ENCODE results near the gene DCAF7. TPM values are rescaled to one million over a fixed set of nuclear protein-coding genes. Genes with fewer than 3 reads are reported as not detected.

Gene DCAF7
- total RNA-seq, 2 donors from 2014 or later = 96.0 to 114 TPM

DNA sequence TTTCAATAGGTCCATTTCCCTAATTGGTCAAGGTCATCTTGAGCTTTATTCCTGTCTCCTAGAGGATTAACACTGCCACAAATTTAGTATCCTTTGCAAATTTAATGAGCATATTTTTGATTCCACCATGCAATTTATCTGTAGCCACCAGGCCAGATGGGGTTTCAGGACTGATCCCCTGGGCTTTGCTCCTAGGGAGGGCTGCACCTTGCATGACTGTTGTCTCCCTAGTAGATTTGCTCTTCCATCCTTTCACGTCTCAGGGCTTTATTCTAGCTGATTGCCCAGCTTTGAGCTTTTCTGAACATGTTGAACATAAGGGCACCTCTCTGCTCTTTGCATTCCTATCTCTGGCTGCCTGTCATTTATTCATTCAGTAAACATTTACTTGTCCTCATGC, 34.9 kb upstream of the DCAF7 start:
- Mint-ChIP-seq H3K27me3 (ENCODE audit: insufficient read depth) (peaks cover 8% of the 10 kb centered on the region), H3K36me3 (ENCODE audit: low read depth) (no peaks in the 10 kb centered on the region), H3K4me3 (no peak overlapping the region), H3K9me3 (no peaks in the 10 kb centered on the region), H3K4me1 (peaks cover 2% of the 10 kb centered on the region), H3K27ac (no peak overlapping the region)
- Histone ChIP-seq H3K9me3 (ENCODE audit: control insufficient read depth, low read length) (no peaks in the 10 kb centered on the region), H3K36me3 (ENCODE audit: control insufficient read depth, insufficient read depth, low read length) (no peaks in the 10 kb centered on the region), H3K4me1 (ENCODE audit: control insufficient read depth, insufficient read depth, low read length) (no peaks in the 10 kb centered on the region), H3K27me3 (ENCODE audit: control insufficient read depth, insufficient read depth, low read length, poor library complexity, severe bottlenecking) (peaks cover 23% of the 10 kb centered on the region), H3K27ac (ENCODE audit: low read depth, low read length) (no peak overlapping the region), H3K4me3 (ENCODE audit: low read length) (no peak overlapping the region), H3K9ac (ENCODE audit: extremely low read depth, low read length, poor library complexity, severe bottlenecking) (no peak overlapping the region)
- no peak for DNase-seq
- WGBS, 2 experiments (ENCODE audit: insufficient coverage in 1 of 2, insufficient read length in 1 of 2) = 87 to 89% methylated on average over 1 of the region's 1 CpG
- TF ChIP-seq, protein P1, sequence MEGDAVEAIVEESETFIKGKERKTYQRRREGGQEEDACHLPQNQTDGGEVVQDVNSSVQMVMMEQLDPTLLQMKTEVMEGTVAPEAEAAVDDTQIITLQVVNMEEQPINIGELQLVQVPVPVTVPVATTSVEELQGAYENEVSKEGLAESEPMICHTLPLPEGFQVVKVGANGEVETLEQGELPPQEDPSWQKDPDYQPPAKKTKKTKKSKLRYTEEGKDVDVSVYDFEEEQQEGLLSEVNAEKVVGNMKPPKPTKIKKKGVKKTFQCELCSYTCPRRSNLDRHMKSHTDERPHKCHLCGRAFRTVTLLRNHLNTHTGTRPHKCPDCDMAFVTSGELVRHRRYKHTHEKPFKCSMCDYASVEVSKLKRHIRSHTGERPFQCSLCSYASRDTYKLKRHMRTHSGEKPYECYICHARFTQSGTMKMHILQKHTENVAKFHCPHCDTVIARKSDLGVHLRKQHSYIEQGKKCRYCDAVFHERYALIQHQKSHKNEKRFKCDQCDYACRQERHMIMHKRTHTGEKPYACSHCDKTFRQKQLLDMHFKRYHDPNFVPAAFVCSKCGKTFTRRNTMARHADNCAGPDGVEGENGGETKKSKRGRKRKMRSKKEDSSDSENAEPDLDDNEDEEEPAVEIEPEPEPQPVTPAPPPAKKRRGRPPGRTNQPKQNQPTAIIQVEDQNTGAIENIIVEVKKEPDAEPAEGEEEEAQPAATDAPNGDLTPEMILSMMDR (conservative IDR thresholded peaks at IDR 0.05) = no peak

DNA sequence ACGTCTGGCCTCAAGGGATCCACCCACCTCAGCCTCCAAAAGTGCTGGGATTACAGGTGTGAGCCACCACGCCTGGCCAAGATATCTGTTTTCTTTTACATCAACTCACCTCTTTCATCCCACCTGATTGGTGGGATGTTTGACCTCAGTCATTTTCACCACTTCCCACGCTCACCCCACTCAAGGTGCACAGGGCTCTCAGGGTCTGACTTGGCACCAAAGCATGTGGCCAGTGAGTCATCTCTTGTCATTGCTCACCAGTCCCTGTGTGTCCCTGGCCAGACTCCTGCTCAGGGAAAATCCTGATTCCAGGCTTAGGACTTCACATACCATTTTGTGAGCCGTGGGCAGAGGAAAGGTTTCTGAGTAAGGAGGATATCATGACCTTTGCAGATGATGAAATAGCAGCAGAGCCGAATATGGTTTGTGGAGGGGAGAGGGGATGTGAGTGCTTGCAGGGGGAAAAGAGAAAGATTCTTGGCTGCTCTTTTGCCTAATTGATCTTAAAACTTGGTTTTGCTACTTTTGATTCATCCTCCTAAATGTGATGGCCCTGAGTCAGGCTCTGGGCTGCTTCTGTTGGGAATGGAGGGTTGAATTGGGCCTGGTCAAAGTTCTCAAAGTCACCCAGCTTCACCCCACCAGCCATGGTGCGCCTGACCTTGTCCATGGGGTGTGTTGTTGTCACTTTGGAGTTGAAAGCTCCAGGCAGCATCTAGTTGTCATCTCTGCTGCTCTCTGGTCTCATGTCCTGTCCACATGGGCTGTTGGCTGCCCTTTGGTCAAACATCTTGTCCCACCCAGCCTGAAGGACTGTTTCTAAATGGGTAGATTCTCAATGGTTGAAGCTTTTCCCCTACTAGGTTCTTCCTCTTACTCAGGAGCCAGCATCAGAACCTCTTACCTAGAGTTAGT, 33.1 kb upstream of the DCAF7 start:
- H3K27me3 ChIP-seq (ENCODE audit: control insufficient read depth, insufficient read depth, low read length, poor library complexity, severe bottlenecking) = peaks cover 23% of the 10 kb centered on the region
- H3K4me3 Mint-ChIP-seq = no peak overlapping the region
- no peak for DNase-seq
- H3K9me3 Mint-ChIP-seq = no peaks in the 10 kb centered on the region
- no peak overlapping the region for H3K4me3 ChIP-seq (ENCODE audit: low read length)
- H3K36me3 Mint-ChIP-seq (ENCODE audit: low read depth) = no peaks in the 10 kb centered on the region
- H3K9me3 ChIP-seq (ENCODE audit: control insufficient read depth, low read length) = no peaks in the 10 kb centered on the region
- H3K36me3 ChIP-seq (ENCODE audit: control insufficient read depth, insufficient read depth, low read length) = no peaks in the 10 kb centered on the region
- no peak overlapping the region for H3K27ac ChIP-seq (ENCODE audit: low read depth, low read length)
- TF ChIP-seq, protein P1 (conservative IDR thresholded peaks at IDR 0.05) = no peak
- H3K27me3 Mint-ChIP-seq (ENCODE audit: insufficient read depth) = peaks cover 8% of the 10 kb centered on the region
- WGBS, 2 experiments (ENCODE audit: insufficient coverage in 1 of 2, insufficient read length in 1 of 2) = 86 to 88% methylated on average over 2 to 6 of the region's 6 CpGs
- no peaks in the 10 kb centered on the region for H3K4me1 ChIP-seq (ENCODE audit: control insufficient read depth, insufficient read depth, low read length)
- H3K27ac Mint-ChIP-seq = no peak overlapping the region
- H3K9ac ChIP-seq (ENCODE audit: extremely low read depth, low read length, poor library complexity, severe bottlenecking) = no peak overlapping the region
- peaks cover 7% of the 10 kb centered on the region for H3K4me1 Mint-ChIP-seq

DNA sequence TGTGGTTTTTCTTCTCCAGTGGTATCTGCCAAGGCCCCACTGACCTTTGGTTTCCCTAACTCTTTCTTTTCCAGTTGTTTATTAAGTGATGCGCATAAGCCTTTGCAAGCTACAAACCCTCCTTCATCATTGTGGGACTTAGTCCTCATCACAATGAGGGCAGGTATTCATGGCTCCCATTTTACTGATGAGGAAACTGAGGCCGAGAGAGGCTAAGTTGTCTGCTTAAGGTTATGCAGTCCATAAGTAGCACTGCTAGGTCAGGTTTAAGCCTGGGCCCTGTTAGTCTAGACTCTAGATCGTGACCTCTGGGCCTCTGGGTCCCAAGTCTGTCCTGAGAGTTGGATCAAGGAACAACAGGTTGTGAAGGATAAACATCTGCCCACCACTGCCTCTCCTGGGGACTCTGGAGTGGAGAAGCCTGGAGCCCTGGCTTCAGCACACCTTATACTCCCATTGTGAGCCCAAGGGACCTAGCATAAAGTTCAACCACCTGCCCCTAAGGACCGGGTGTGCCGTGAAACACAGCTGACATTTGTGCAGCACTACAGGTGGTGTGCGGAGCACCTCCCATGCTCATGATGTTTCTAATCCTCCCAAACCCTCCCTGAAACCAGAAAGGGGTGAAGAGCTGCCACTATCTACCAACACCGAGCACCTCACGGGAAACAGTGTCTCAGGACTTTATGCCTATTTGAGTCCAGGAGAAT, 32.3 kb upstream of the DCAF7 start:
- H3K27me3 Mint-ChIP-seq (ENCODE audit: insufficient read depth) = peaks cover 8% of the 10 kb centered on the region
- DNase-seq = no peak
- Histone ChIP-seq H3K9me3 (ENCODE audit: control insufficient read depth, low read length) (no peaks in the 10 kb centered on the region), H3K4me1 (ENCODE audit: control insufficient read depth, insufficient read depth, low read length) (no peaks in the 10 kb centered on the region), H3K36me3 (ENCODE audit: control insufficient read depth, insufficient read depth, low read length) (no peaks in the 10 kb centered on the region), H3K4me3 (ENCODE audit: low read length) (no peak overlapping the region), H3K27me3 (ENCODE audit: control insufficient read depth, insufficient read depth, low read length, poor library complexity, severe bottlenecking) (peaks cover 23% of the 10 kb centered on the region), H3K27ac (ENCODE audit: low read depth, low read length) (no peak overlapping the region), H3K9ac (ENCODE audit: extremely low read depth, low read length, poor library complexity, severe bottlenecking) (no peak overlapping the region)
- H3K4me1 Mint-ChIP-seq = peaks cover 7% of the 10 kb centered on the region
- no peak overlapping the region for H3K27ac Mint-ChIP-seq
- no peaks in the 10 kb centered on the region for H3K9me3 Mint-ChIP-seq
- H3K36me3 Mint-ChIP-seq (ENCODE audit: low read depth) = no peaks in the 10 kb centered on the region
- H3K4me3 Mint-ChIP-seq = no peak overlapping the region
- TF ChIP-seq, protein P1 (conservative IDR thresholded peaks at IDR 0.05) = no peak
- WGBS, 2 experiments (ENCODE audit: insufficient coverage in 1 of 2, insufficient read length in 1 of 2) = 82 to 87% methylated on average over 6 to 8 of the region's 8 CpGs
